ENCODE results near the gene HCRTR1.

- no peak for TF ChIP-seq POLR2A (IDR thresholded peaks at IDR 0.05)
- TF ChIP-seq CTCF (IDR thresholded peaks at IDR 0.05), result no peak
- no peak for TF ChIP-seq POLR2AphosphoS5 (IDR thresholded peaks at IDR 0.05)
Measured at GRCh38 chr1:31645274-31645568, 27.7 kb downstream of the HCRTR1 start.
